Activated CD8-positive, alpha-beta memory T cell treated with anti-CD3 and anti-CD28 coated beads, Interleukin-2, amount 50 U/mL, for 1 hour (primary cell): ENCODE measurements around the gene FAU.
"Not testable (repeated sequence)": the region's sequence is repeated elsewhere in the genome, so short reads cannot be mapped to it uniquely, and the experiment has no call there.

Experiments used
- DNase-seq: peaks from one replicate; pipeline ENCODE4 v3.0.0-alpha.2; 2020; ENCODE audit errors: extremely low read depth

Gene FAU

DNA sequence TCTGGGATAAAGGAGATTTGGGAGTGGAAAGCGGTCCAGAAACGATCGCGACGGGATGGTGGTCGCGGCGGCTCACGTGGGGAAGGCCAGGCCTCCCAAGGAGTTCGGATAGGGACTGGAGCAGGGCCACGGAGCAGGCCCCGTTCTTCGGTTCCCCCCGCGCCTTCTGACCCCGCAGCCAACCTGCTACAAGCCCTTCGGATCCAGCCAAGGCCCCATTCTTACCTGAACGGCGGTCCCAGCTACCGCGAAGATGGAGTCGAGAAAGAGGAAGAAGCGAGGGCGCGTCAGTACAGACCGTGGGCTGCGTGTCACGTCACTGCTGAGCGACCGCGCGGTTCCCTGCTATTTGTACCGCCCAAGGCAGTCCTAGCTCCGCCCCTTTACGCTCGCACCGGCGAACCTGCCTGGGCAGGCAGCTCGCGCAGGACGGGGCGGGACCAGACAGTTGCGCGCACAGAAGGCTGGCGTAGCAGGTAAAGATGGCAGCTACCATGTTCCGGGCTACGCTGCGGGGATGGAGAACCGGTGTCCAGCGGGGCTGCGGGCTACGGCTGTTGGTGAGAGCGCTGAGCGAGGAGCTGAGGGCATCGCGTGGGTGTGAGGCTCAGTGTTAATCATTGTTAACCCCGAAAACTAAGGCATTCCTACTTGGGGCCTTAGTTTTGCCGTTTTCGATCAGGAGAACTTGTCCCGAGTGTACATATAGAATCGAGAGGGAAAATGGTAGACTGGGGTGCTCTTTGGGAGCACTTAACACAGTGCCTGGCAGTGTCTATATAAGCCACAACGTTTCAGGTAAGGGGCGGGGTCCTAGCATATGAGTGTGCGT is at the start of gene FAU, which contains the start of gene MRPL49:
TSS of gene FAU (minus strand) at position 270 of the 832 bp plus-strand sequence. CDS start 321 bp downstream, outside the sequence.
TSS of gene MRPL49 (plus strand) at position 457 of the 832 bp plus-strand sequence. CDS start at position 483, 26 bp downstream.
- peak; percentile 96 for DNase-seq

DNA sequence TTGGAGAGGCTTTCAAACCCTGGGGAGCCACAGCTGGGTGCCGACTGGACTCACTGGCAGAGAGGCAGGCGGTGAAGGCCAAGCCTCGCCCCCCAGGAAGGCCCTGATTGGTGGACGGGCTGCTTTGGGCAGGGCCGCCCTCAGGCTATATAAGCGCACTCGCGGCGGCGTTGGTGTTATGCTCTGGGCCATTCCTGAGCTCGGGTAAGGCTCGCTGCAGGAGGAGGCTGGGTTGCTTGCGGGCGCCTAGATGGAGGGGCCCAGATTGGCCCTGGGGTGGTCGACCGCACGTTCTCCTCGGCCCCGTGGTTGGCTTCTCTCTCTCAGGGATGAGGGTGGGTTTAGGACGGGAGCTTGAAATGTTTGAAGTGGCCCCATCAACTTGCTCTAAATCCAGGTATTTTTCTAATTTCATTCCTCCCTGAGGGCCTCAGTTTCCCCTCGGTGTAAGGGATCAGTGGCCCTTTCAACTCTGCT is 48.2 kb upstream of the FAU start, which contains the start of gene SPDYC:
TSS of gene SPDYC (plus strand) at position 176 of the 477 bp plus-strand sequence. CDS start 1,125 bp downstream, outside the sequence.
- DNase-seq = no peak

- no peak for DNase-seq
These were observed 47.3 kb upstream of the FAU start for GRCh38 chr11:65169164-65169641.

DNA sequence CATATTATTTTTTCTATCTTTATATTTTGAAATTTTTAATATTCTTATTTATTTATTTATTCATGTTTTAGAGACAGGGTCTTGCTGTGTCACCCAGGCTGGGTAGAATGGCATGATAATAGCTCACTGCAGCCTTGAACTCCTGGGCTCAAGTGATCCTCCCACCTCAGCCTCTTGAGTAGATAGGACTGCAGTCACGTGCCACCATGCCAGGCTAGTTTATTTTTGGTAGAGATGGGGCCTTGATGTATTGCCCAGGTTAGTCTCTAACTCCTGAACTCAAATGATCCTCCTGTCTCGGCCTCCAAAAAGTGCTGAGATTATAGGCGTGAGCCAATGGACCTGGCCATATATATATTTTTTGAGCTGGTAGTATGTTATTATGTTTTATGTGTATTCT is 45.7 kb upstream of the FAU start:
- DNase-seq = no peak

- DNase-seq = no peak
These were observed 45.0 kb upstream of the FAU start for GRCh38 chr11:65166893-65167292.

DNA sequence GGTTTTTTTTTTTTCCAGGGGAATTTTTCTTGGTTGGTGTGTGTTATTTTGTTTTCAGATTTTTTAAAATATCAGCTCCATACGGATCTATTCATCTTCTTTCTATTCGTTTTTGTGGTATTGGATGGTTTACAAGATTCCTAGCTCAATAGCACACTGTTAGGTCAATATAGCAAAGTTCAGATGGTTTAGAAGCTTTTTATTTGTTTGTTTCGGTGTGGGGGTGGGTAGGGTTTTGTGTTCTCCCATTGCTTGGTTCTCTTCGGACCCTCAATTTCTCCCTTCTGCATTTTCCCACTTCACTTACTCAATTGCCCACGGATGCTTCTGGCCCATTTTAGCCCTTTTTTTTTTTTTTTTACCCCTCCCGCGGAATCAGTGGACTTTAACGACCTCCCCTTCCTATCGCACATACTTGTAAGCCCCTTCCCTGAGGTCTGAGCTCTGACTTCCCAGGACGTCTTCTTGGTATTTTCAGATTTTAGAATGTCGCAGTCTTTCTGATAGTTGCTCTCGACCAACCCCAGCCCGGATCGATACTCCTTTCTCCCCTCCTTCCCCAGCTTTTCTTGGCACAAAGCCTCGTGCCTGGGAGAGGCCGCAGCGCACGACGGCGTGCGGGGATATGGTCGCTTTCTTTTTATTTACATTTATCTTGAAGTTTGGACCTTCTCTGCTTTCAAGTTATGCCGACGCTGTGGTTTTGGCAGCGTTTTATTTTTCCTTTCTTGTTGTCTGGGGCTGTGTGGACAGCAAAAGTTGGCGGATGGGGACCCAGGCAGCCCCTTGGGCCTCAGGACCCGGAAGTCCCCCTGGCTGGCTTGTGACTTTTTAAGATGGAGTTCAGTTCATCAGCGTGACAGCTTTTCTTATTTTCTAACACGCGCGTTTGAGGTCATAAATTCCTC is 43.7 kb upstream of the FAU start:
- DNase-seq = no peak

- DNase-seq = no peak
These were observed 41.8 kb upstream of the FAU start for GRCh38 chr11:65163684-65164083.

- no peak for DNase-seq
These were observed 38.7 kb upstream of the FAU start for GRCh38 chr11:65160643-65161042.

GRCh38 chr11:65159012-65159411 is 37.1 kb upstream of the FAU start:
- DNase-seq = no peak

- DNase-seq = no peak
These were observed 35.4 kb upstream of the FAU start for GRCh38 chr11:65157336-65157735.

DNA sequence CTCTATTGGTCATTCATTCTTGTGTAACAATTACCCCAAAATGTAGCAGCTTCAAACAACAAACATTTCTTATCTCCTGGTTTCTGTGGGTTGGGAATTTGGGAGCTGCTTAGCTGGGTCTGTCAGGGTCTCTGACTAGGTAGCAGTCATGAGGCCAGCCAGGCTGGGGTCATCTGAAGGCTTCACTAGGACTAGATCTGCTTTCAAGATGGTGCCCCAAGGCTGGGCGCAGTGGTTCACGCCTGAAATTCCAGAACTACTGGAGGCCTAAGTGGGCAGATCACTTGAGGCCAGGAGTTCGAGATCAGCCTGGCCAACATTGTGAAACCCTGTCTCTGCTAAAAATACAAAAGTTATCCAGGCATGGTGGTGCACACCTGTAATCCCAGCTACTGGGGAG is 35.0 kb upstream of the FAU start:
- no peak for DNase-seq

DNA sequence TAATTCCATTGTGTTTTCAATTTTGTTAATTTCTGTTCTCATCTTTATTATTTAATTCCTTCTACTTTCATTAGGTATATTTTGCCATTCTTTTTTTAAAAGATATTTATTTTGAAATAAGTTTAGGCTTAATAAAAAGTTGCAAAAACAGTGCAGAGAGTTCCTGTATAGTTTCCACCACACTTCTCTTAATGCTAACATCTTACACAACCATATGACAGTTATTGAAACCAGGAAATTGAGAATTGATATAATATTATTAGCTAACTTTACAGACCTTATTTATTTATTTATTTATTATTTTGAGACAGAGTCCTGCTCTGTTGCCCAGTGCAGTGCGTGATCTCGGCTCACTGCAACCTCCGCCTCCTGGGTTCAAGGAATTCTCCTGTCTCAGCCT is 34.3 kb upstream of the FAU start:
- DNase-seq = no peak

DNA sequence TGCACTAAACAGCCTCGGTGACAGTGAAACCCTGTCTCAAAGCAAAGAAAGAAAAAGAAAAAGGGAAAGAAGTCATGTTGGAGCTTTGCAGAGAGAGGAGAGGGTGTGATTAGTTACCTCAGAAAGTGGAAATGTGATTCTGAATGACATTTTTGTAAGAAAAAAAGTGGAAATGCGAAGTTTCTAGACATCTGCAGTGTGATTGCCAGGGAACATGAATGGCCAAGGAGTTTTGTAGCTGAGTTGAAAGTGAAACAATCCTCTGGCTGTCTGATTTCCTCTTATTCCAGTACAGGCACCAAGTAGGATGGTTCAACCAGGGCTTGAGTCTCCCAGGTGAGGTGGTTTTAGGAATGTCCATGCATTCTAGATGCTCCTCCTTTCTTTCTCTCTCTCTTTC is 30.2 kb upstream of the FAU start:
- DNase-seq = no peak

- no peak for DNase-seq
These were observed 29.5 kb upstream of the FAU start for GRCh38 chr11:65151331-65151899.

- DNase-seq = no peak
These were observed 28.8 kb upstream of the FAU start for GRCh38 chr11:65150509-65151299.

DNA sequence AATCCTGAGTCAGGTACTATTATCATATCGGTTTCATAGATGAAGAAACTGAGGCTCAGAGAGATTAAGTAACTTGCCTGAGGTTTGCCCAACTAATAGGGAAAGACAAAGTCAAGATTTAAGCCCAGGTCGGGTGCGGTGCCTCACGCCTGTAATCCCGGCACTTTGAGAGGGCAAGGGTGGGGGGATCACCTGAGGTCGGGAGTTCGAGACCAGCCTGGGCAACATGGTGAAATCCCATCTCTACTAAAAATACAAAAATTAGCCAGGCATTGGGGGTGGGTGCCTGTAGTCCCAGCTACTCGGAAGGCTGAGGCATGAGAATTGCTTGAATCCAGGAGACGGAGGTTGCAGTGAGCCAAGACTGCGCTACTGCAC is 28.2 kb upstream of the FAU start:
- not testable (repeated sequence) for DNase-seq

- no peak for DNase-seq
These were observed 26.7 kb upstream of the FAU start for GRCh38 chr11:65148657-65149056.

DNA sequence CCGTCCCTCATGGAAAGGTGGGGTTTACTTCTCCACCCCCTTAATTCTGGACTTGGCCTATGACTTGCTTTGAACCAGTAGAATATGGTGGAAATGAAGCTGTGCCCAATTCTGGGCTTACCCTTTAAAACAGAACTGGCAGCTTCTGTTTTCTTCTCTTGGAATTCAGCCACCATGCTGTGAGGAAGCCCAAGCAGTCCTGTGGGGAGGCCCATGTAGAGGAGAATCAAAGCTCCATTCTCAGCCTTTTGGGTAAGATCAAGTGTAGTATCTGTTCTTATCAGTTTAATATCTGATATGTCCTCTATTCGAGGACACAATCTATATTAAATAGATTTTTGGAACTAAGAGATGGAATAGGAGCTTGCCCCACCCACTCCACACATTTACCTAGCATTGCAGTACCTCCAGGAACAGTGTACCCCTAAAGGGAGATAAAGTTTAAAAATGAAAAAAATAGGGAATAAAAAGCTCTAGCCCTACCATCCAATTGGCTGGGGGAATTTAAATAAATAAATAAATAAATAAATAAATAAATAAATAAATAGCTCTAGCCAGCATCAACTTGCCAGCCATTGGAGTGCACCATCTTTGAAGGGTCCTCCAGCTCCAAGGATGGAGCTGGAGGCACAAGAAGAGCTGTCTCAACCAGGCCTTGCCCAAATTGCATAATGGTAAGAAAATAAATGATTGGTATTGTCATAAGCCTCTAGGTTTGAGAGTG is 25.6 kb upstream of the FAU start:
- no peak for DNase-seq

- DNase-seq = no peak
These were observed 20.1 kb upstream of the FAU start for GRCh38 chr11:65141896-65142494.

GRCh38 chr11:65136515-65137096 is 14.7 kb upstream of the FAU start:
- no peak for DNase-seq
